Astrocyte (in vitro differentiated cells and primary cell): ENCODE measurements around the gene TIMM29.

ENCODE experiments used
- CTCF ChIP-seq: IDR thresholded peaks from 2 replicates; pipeline ENCODE4 v1.5.1; 2011; ENCODE audit warnings: low read depth, mild to moderate bottlenecking, inconsistent platforms, low read length, moderate library complexity; ENCODE audit not compliant: insufficient read depth
- EZH2 ChIP-seq: IDR thresholded peaks from 2 replicates; pipeline ENCODE4 v1.6.1; 2012; ENCODE audit warnings: mild to moderate bottlenecking, low read length, inconsistent platforms; ENCODE audit not compliant: insufficient read depth

- no peak for TF ChIP-seq CTCF
- TF ChIP-seq EZH2 = no peak
These were observed 33.2 kb upstream of the TIMM29 start for GRCh38 chr19:10895363-10895762.
